Measurements from ENCODE around the gene CHERP.

- TF ChIP-seq CTCF (conservative IDR thresholded peaks at IDR 0.05 in 1 of 2, IDR thresholded peaks at IDR 0.05 in 1 of 2; ENCODE audit: low read depth in 1 of 2, low read length in 2 of 2) = no peak
- TF ChIP-seq EZH2 (IDR thresholded peaks at IDR 0.05; ENCODE audit: low read length, missing control alignments) = no peak
These were observed 59.5 kb downstream of the CHERP start for GRCh38 chr19:16482745-16483144.
